HCT116 (cell line): ENCODE results near the gene DGKG. TPM values are rescaled to one million over a fixed set of nuclear protein-coding genes. Genes with fewer than 3 reads are reported as not detected.

Source experiments
- ATAC-seq: fragments of 200-7000 bp; cut with Tn5 transposase; 2 replicates; pipeline ENCODE4 v1.9.1; 2020; ENCODE audit warnings: mild to moderate bottlenecking, moderate library complexity
- BruUV-seq: library from RNA; stranded (reverse); fragments of 400-500 nt; replicated peaks from 2 replicates; lab custom pipeline; 2021; lab: Mats Ljungman, UMichigan
- CTCF ChIA-PET: fragments of 300-600 bp; sonication (Branson Sonifier 250); formaldehyde crosslinking; loops from one replicate; lab custom pipeline; 2021; ENCODE audit warnings: antibody characterized with exemption; lab: Charles Lee
- POLR2A ChIA-PET: fragments of 300-600, 350-600 bp; sonication (Branson Sonifier 250); formaldehyde crosslinking; loops from one replicate; lab custom pipeline; 2021; ENCODE audit warnings: antibody characterized with exemption; lab: Charles Lee
- RAD21 ChIA-PET, 2 experiments: fragments of 300-600 bp; sonication (Branson Sonifier 250); formaldehyde crosslinking; loops; one replicate each; lab custom pipeline; 2023; ENCODE audit warnings: low total read pairs in 2 of 2; ENCODE audit not compliant: uncharacterized antibody in 2 of 2, unreplicated experiment in 2 of 2, low non-redundant PET in 1 of 2; lab: Charles Lee
- DNase-seq: peaks from one replicate; pipeline ENCODE4 v3.0.0-alpha.2; 2010; ENCODE audit warnings: low read depth, low spot score
- H2AFZ ChIP-seq: fragments of 200-600 bp; shearing (Covaris generic), sonication (generic); 2 replicates; pipeline ENCODE4 v1.6.1; 2017; ENCODE audit warnings: low read depth, mixed run types, mixed read lengths, antibody characterized with exemption, low read length; ENCODE audit not compliant: poor library complexity, severe bottlenecking
- H3K27ac ChIP-seq: 2 replicates; pipeline ENCODE4 v1.5.1; 2012; ENCODE audit warnings: low read depth, low read length
- H3K27me3 ChIP-seq: fragments of 200-600 bp; sonication (generic); 2 replicates; pipeline ENCODE4 v1.6.1; 2016; ENCODE audit warnings: mixed run types, low read length, mixed read lengths; ENCODE audit not compliant: insufficient read depth
- H3K36me3 ChIP-seq, 2 experiments: fragments of 200-500 bp in 1 of 2; fragments of 200-600 bp in 1 of 2; sonication (Bioruptor generic) in 1 of 2; sonication (generic) in 1 of 2; 2 replicates each; pipeline versions ENCODE4 v1.5.1 to v1.6.1; 2014 to 2016; ENCODE audit warnings: low read length in 2 of 2, inconsistent platforms in 1 of 2, mixed read lengths in 1 of 2, mixed run types in 1 of 2; ENCODE audit not compliant: insufficient read depth in 2 of 2, control insufficient read depth in 1 of 2
- H3K4me1 ChIP-seq, 2 experiments: fragments of 200-600 bp in 1 of 2; sonication (generic) in 1 of 2; 2 replicates each; pipeline versions ENCODE4 v1.5.1 to v1.6.1; 2012 to 2017; ENCODE audit warnings: low read length in 2 of 2, inconsistent platforms in 1 of 2, mild to moderate bottlenecking in 1 of 2, mixed read lengths in 1 of 2, mixed run types in 1 of 2, moderate library complexity in 1 of 2; ENCODE audit not compliant: insufficient read depth in 2 of 2, control insufficient read depth in 1 of 2
- H3K4me2 ChIP-seq: fragments of 200-600 bp; sonication (generic); 2 replicates; pipeline ENCODE4 v1.6.1; 2017; ENCODE audit warnings: mixed run types, low read length, mixed read lengths
- H3K4me3 ChIP-seq, 2 experiments: fragments of 200-600 bp in 1 of 2; sonication (generic) in 1 of 2; replicated peaks in 1 of 2; 2 replicates each; pipeline ENCODE4 v1.5.1; 2011 to 2016; ENCODE audit warnings: low read length in 2 of 2, control low read depth in 1 of 2, low read depth in 1 of 2, mild to moderate bottlenecking in 1 of 2, mixed read lengths in 1 of 2, mixed run types in 1 of 2
- H3K79me2 ChIP-seq: fragments of 200-600 bp; sonication (generic); 2 replicates; pipeline ENCODE4 v1.6.1; 2017; ENCODE audit warnings: mild to moderate bottlenecking, mixed run types, low read length, moderate library complexity, mixed read lengths; ENCODE audit not compliant: insufficient read depth
- H3K9ac ChIP-seq: fragments of 200-600 bp; sonication (generic); 2 replicates; pipeline ENCODE4 v1.6.1; 2016; ENCODE audit warnings: low read length, mixed read lengths
- H3K9me2 ChIP-seq: fragments of 200-600 bp; sonication (generic), shearing (Covaris generic); 2 replicates; pipeline ENCODE4 v1.6.1; 2017; ENCODE audit warnings: mixed run types, mild to moderate bottlenecking, moderate library complexity; ENCODE audit not compliant: insufficient read depth
- H3K9me3 ChIP-seq, 2 experiments: fragments of 200-500 bp in 1 of 2; fragments of 200-600 bp in 1 of 2; sonication (Bioruptor generic) in 1 of 2; sonication (generic) in 1 of 2; 2 replicates each; pipeline ENCODE4 v1.6.1; 2014 to 2017; ENCODE audit warnings: low read length in 2 of 2, mixed read lengths in 2 of 2, inconsistent platforms in 1 of 2, low read depth in 1 of 2, mild to moderate bottlenecking in 1 of 2, mixed run types in 1 of 2, moderate library complexity in 1 of 2; ENCODE audit not compliant: control insufficient read depth in 1 of 2, insufficient read depth in 1 of 2
- H4K20me1 ChIP-seq: fragments of 200-600 bp; sonication (generic), shearing (Covaris generic); 2 replicates; pipeline ENCODE4 v1.6.1; 2017; ENCODE audit warnings: mixed run types, mild to moderate bottlenecking, moderate library complexity; ENCODE audit not compliant: insufficient read depth
- ELF1 ChIP-seq: IDR thresholded peaks from 2 replicates; pipeline ENCODE4 v1.6.1; 2012; ENCODE audit warnings: low read depth, borderline replicate concordance
- EZH2 ChIP-seq: fragments of 200-600 bp; sonication (generic); IDR thresholded peaks from 2 replicates; pipeline ENCODE4 v1.6.1; 2017; ENCODE audit warnings: antibody characterized with exemption, mixed run types
- POLR2AphosphoS5 ChIP-seq: IDR thresholded peaks from 2 replicates; pipeline ENCODE4 v1.6.1; 2011; ENCODE audit warnings: mild to moderate bottlenecking, low read depth, low read length, moderate library complexity
- SP1 ChIP-seq: IDR thresholded peaks from 2 replicates; pipeline ENCODE4 v1.6.1; 2012; ENCODE audit warnings: low read depth
- TCF7L2 ChIP-seq: IDR thresholded peaks from 2 replicates; pipeline ENCODE4 v1.7.0; 2011; ENCODE audit warnings: borderline replicate concordance, inconsistent platforms; ENCODE audit not compliant: insufficient read depth, insufficient read length; ENCODE audit errors: extremely low read depth
- ZFX ChIP-seq: fragments of 450-650 bp; IDR thresholded peaks from 2 replicates; pipeline ENCODE4 v1.6.1; 2017
- intact Hi-C: fragments of 100-400 bp; cut with micrococcal nuclease; formaldehyde crosslinking; loops from 2 replicates; pipeline ENCODE4 v1.10.0; 2022
- total RNA-seq: library from RNA; stranded (reverse); gene quantifications from one replicate; pipeline ENCODE4 v1.2.1, GENCODE V29; 2021; ENCODE audit not compliant: unreplicated experiment
- TF ChIP-seq, protein P1 (sequence below): IDR thresholded peaks from 2 replicates; pipeline ENCODE4 v1.6.1; 2011; ENCODE audit warnings: mild to moderate bottlenecking, low read length, moderate library complexity; ENCODE audit not compliant: insufficient replicate concordance; ENCODE audit errors: extremely low read depth

Gene DGKG
- total RNA-seq, 1 experiment from 2014 or later, result 4.8 TPM

DNA sequence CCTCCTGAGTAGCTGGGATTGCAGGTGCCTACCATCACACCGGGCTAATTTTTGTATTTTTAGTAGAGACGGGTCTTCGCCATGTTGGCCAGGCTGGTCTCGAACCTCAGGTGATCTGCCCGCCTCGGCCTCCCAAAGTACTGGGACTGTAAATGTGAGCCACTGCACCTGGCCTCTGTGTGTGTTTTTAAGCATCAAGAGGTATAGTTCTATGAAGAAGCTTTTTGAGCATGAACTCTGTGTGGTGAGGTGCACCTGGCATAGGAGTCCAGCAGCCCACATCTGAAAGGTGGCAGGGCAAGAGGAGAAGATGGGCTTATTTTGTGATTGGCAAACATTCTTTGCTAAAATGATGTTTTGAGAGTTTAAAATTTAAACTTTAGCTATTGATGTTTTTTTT, 118.0 kb downstream of the DGKG start:
- no peaks in the 10 kb centered on the region for H3K9me2 ChIP-seq
- H3K27ac ChIP-seq, result no peak overlapping the region
- no TSS peak for BruUV-seq
- H3K4me3 ChIP-seq, result no peak overlapping the region
- H3K27me3 ChIP-seq, result no peaks in the 10 kb centered on the region
- ATAC-seq, result no peak
- TF ChIP-seq, protein P1, sequence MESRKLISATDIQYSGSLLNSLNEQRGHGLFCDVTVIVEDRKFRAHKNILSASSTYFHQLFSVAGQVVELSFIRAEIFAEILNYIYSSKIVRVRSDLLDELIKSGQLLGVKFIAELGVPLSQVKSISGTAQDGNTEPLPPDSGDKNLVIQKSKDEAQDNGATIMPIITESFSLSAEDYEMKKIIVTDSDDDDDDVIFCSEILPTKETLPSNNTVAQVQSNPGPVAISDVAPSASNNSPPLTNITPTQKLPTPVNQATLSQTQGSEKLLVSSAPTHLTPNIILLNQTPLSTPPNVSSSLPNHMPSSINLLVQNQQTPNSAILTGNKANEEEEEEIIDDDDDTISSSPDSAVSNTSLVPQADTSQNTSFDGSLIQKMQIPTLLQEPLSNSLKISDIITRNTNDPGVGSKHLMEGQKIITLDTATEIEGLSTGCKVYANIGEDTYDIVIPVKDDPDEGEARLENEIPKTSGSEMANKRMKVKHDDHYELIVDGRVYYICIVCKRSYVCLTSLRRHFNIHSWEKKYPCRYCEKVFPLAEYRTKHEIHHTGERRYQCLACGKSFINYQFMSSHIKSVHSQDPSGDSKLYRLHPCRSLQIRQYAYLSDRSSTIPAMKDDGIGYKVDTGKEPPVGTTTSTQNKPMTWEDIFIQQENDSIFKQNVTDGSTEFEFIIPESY, result no peak
- TF ChIP-seq ZFX (no peak), TCF7L2 (no peak), EZH2 (no peak), SP1 (no peak), POLR2AphosphoS5 (no peak), ELF1 (no peak)
- POLR2A ChIA-PET, result no interaction called here
- RAD21 ChIA-PET, result no interaction called here
- peaks cover 2 to 19% of the 10 kb centered on the region in 2 experiments; a peak in 3 of 4 replicates for H3K4me1 ChIP-seq
- no peaks in the 10 kb centered on the region for H3K36me3 ChIP-seq
- no peak overlapping the region for H3K4me2 ChIP-seq
- no peaks in the 10 kb centered on the region for H3K9me3 ChIP-seq
- CTCF ChIA-PET, result interaction anchor here (0.6 to 1.2 kb wide), 2 partner anchors 15 to 306 kb away, joined by 3 to 6 read pairs; no protein-coding TSS in a partner anchor
- intact Hi-C loops, result loop anchor here (5.0 kb wide), 1 partner anchor 242 kb away; no protein-coding TSS in a partner anchor
- no peak overlapping the region for H2AFZ ChIP-seq
- no peaks in the 10 kb centered on the region for H3K79me2 ChIP-seq
- no peak overlapping the region for H3K9ac ChIP-seq
- no peak for DNase-seq
- H4K20me1 ChIP-seq, result no peaks in the 10 kb centered on the region
